GM10266 (cell line): ENCODE results near the gene MBD5.

Experiments
- DNase-seq: peaks from one replicate; pipeline ENCODE4 v3.0.0; 2012; ENCODE audit errors: extremely low spot score
- TF ChIP-seq, protein P1 (sequence below): IDR thresholded peaks from 2 replicates; pipeline ENCODE4 v1.5.1; 2012; ENCODE audit warnings: mild to moderate bottlenecking, low read depth; ENCODE audit not compliant: control insufficient read depth, insufficient read depth; ENCODE audit errors: missing control alignments

The MBD5 gene

GRCh38 chr2:148455791-148456190 lies 434.9 kb downstream of the MBD5 start:
- DNase-seq: no peak
- TF ChIP-seq, protein P1, sequence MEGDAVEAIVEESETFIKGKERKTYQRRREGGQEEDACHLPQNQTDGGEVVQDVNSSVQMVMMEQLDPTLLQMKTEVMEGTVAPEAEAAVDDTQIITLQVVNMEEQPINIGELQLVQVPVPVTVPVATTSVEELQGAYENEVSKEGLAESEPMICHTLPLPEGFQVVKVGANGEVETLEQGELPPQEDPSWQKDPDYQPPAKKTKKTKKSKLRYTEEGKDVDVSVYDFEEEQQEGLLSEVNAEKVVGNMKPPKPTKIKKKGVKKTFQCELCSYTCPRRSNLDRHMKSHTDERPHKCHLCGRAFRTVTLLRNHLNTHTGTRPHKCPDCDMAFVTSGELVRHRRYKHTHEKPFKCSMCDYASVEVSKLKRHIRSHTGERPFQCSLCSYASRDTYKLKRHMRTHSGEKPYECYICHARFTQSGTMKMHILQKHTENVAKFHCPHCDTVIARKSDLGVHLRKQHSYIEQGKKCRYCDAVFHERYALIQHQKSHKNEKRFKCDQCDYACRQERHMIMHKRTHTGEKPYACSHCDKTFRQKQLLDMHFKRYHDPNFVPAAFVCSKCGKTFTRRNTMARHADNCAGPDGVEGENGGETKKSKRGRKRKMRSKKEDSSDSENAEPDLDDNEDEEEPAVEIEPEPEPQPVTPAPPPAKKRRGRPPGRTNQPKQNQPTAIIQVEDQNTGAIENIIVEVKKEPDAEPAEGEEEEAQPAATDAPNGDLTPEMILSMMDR: no peak

DNA sequence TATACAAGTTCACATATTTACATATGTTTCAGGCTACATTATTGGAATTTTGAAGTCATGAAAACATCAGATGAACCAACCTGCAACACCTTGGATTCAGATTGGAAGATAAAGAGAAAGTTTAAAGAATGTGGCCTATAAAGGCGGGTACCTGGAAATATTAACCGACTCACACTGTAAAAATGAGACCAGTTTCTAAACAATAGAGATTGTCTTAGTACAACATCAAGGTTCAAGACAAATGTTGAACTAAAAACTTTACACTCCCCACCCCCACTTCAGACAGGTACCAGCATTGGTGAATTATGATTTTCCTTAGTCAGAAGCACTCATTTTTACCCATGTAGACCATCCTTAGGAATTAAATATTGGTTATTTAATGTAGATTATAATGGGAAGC lies 437.3 kb downstream of the MBD5 start:
- no peak for DNase-seq
- TF ChIP-seq, protein P1: no peak

- TF ChIP-seq, protein P1: no peak
- no peak for DNase-seq
These were observed 438.5 kb downstream of the MBD5 start for GRCh38 chr2:148459377-148459778.

GRCh38 chr2:148461876-148462275 lies 441.0 kb downstream of the MBD5 start:
- TF ChIP-seq, protein P1: no peak
- no peak for DNase-seq

- TF ChIP-seq, protein P1: no peak
- DNase-seq: no peak
These were observed 454.7 kb downstream of the MBD5 start for GRCh38 chr2:148475626-148476025.

DNA sequence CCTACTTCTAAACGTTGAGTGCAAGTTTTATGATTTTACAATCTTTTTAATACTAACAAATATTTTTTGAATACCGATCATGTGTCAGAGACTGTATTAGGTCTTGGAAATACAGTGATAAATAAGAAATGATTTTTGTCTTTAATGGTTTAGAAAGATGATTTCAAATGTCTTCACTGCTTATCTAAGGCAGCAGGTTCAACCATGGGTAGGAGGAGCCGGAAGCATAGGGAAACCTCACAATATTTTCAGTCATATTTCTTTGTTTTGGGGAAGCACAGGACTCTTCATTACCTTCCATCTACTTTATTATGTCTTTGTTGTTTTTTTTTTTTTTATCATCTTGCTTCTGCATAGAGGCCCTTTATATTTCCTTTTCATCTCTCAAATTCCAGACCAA lies 458.5 kb downstream of the MBD5 start:
- TF ChIP-seq, protein P1: no peak
- DNase-seq: no peak

- DNase-seq: no peak
These were observed 462.8 kb downstream of the MBD5 start for GRCh38 chr2:148483665-148484064.

More at GRCh38 chr2:148483665-148484064, 462.8 kb downstream of the MBD5 start:
- TF ChIP-seq, protein P1: no peak
